Inferior parietal cortex (tissue), 1 donor: Measurements from ENCODE around the gene GPR108.
A peak's percentile ranks its signal among the peaks of the same experiment; 100 is the strongest.

Source experiments
- DNase-seq: peaks from one replicate; pipeline ENCODE4 v3.0.0-alpha.2; 2016; ENCODE audit errors: extremely low spot score

GPR108 gene

DNA sequence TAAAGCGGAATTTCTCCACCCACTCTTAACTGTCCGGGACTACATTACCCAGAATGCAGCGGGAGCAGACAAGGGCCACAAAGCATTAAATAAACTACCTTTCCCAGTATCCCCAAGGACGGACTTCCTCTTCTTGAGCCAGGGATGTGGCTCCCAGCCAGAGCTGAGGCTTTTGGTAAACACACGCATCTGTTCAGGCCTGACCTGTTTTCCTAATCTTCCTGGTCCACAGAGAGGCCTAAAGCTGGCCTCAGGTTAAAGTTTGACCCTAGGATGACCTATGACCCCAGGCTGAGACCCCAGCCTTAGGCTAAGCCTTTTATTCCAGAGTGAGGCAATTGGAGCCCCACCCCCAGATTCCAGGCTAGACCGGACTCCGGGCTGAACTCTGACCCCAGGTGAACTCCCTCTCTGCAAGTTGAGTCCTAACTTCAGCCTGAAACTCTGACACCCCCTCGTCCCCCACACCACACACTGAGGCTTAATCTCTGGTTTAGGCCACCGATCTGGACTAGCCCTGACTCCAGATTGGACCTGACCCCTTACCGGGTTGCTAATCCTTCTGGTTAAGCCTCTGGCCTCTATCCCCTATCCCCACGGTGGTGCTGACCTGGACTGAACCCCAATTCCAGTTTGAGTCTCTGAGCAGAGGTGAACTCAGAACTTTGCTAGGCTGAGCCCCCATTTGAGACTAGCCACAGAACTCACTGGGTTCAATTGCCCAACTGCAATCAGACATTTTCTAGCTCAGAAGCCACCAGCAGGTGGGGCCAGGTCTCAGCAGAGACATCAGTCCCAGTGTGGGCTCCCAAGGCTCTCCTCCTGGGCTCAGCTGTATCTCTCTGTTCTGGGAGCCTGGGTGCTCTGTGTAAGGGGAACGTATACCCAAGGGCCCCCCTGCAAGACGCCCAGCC lies 750 bp upstream of the GPR108 start:
- DNase-seq, result peak; percentile 66

DNA sequence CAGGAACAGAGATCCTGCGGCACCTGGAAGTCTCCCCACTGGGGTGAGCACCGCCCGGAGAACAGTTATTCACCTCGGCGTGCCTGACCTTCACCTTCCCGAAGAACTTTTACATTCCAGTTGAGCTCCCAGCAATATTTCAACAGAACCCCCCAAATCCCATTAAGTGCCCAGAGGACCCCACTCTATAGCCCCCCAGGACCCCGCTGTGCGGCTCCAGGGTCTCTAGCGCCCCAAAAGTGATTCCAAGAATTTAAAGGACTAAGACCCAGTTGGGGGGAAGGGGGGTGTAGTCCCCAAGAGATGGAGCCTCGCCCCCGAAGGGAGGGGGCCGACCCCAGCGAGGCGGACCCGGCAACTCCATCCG lies 480 bp downstream of the GPR108 start:
- DNase-seq, result no peak

DNA sequence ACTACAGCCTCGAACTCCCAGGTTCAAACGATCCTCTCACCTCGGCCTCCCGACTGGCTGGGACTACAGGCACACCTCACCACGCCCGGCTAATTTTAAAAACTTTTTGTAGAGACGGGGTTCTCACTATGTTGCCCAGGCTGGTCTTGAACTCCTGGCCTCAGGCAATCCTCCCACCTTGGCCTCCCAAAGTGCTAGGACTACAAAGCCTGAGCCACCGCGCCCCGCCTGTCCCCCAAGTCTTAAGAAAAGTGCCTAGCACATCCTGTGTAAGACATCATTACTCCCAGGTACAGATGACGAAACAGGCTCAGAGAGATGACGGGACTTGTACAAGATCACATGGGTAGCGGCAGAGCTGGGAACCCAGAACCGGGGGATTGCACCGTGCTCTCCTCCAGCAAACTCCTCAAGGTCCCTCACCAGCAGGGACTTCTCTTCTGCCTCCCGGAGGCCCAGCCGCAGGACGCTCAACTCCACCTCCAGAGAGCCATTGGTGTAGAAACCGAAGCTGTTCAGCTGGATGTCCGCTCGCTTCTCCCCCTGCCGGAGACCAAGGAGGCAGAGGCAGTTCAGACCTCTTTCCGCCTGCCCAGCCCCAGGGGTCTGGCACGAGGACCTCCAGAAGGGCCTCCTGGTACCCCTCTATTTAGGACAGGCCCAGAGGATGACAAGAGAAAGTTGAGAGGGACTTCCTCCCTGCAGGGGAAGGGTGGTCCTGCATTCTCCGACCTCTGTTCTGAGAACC lies 1.0 kb downstream of the GPR108 start:
- DNase-seq, result peak; percentile 61

DNA sequence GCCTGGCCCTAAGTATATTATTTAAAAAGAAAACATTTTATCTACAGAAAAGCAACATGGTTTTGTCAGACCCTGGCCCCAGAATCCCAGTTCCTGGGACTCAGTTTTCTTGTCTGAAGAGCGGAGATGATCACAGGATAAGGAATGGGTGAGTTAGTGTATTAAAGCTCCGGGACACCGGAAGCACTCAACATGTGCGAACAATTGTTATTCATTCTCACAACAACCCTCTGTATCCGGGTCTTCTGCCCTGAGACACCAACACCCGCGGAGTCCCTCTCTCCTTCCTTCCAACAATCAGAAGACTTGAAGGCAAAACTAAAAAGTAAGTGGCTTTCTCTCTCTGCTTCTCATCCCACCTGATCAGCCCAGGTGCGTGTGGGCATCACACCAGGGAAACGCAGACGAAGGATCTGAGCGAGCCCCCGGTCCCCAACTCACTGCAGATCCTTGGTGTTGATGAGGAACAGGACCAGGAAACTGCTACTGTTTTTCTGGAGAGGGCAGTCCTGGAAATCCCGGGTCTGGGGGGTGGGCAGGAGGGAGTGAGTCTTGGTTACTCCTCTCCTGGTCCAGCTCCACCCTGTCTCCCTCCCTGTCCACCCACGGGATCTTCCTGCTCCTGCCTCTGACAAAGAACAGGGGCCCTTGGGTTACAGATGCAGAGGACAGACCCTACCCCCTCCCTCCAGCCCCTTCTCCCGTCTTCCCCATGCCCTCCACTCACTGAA lies 2.0 kb downstream of the GPR108 start:
- DNase-seq, result no peak

DNA sequence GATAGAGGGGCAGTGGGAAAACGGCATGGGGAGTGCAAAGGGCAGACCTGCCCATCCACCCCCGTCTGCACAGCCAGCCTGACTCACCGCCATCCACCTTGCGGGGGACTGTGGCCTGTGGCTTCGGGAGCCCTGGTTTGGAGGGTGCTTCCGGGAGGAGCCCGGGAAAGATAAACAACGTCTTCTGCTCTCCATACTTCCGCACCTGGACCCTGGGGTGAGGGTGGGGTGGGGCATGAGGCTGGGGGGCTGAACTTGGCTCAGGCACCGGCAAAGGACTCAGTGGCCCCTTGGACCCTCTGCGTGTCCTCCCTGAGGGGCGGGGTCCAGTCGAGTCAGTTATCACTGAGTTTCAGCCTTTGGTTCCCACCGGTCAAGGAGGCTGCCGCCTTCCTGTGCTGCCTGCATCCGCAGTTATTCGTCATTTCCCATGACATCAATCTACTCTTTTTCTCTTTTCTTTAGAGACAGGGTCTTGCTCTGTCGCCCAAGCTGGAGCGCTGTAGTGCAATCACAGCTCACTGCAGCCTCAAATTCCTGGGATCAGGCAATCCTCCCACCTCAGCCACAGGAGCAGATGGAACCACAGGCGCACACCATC lies 3.2 kb downstream of the GPR108 start:
- DNase-seq, result no peak

DNA sequence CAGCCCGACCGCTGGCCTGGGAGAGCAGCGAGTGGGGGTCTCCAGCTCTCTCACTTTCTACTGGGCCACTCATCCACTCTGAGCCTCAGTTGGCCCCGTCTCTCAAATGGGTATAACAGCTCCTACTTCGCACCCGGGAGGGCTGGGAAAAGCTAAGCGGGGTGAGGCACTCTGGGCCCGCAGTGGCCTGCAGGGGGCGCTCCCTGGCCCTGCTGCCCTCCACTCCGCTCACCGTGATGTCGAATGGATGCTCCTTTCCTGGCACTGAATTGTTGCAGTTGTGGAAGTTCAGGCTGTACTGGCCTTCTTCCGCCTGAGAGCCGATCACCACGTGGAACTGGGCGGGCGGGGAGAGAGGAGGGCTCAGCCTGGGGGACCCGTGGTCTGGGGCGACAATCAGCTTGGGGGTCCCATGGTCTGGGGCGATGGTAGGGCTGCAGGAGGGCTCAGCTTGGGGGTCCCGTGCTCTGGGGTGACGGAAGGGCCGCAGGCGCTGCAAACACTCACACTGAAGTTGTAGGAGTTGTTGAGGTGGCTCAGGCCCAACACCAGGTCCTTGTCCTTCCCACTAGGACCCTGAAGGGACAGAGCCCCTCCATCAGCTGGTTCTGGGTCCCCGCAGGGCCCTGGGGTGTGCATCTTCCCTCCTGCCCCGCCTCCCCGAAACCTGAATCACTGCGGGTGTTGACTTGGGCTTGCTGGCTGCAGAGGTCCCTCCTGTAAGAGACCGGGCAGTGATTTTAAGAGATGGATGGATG lies 3.9 kb downstream of the GPR108 start:
- no peak for DNase-seq

DNA sequence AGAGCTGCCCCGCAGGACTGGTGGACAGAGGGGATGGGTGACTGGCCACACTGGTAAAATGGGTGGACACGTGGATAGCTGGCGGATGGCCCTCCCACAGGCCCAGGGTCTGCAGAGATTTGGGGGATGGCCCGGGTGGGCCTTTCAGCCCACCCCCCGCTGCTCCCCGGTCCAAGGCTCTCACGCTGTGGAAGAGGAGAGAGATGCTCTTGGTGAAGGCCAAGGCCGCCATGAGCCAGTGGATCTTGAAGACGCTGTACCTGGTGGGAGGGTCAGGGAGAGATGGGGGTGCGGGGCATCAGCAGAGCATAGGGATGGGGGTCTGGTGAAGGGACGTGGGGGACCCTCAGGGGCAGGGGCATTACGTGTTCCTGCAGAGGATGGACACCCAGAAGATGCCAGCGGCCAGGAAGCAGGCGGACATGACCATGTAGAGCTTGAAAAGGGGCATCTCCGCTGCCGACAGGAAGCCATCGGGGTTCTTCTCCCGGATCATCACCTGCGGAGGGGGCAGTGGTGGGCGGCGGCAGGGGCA lies 4.5 kb downstream of the GPR108 start:
- DNase-seq, result no peak

DNA sequence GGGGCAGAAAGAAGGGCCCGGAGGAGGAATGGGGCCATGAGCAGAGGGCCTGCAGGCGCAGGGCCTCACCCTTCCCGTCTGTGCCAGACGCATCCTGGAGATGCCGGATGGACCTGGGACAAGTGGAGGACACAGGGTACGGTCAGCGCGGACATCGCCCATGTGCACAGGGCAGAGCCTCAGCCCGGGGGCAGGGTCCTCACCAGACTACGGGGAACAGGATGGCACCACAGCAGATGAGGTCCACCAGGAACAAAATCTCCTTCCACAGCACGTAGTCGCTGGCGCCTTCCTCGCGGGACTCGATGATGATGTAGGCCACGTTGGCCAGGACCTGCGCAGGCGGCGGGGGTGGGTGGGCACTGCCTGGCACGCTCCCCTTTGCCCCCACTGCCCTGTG lies 5.6 kb downstream of the GPR108 start:
- no peak for DNase-seq

DNA sequence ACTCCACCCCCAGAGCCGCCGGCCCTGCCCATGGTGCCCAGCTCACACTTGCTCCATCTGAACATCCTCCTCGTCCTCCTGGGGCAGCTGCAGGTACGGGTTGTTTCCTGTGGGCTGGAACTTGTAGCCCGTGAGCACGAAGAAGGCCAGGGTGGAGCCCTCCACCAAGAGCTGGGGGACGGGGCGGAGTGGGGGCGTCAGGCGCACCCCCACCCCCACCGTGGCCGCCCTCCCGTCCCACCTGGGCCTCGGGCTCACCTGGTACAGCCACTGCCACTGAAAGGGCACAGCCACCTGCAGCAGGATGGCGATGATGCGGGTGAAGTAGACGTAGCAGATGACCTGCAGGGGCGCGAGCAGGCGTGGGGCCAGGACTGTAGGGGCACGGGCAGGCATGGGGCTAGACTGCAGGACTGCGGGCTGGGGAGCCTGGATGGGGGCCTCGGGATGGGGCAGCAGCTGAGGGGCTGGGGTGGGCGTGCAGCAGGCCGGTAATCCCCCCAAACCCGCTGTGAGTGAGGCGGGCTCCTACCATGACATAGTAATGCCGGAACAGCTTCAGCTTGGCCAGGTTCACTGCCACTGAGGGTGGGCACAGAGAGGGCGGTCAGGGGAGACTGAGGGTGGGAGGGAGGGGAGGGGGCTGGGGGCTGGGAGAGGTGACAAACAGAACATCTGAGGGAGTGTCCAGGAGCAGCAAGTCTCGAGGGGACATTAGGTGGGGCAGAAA lies 6.3 kb downstream of the GPR108 start:
- DNase-seq, result no peak

DNA sequence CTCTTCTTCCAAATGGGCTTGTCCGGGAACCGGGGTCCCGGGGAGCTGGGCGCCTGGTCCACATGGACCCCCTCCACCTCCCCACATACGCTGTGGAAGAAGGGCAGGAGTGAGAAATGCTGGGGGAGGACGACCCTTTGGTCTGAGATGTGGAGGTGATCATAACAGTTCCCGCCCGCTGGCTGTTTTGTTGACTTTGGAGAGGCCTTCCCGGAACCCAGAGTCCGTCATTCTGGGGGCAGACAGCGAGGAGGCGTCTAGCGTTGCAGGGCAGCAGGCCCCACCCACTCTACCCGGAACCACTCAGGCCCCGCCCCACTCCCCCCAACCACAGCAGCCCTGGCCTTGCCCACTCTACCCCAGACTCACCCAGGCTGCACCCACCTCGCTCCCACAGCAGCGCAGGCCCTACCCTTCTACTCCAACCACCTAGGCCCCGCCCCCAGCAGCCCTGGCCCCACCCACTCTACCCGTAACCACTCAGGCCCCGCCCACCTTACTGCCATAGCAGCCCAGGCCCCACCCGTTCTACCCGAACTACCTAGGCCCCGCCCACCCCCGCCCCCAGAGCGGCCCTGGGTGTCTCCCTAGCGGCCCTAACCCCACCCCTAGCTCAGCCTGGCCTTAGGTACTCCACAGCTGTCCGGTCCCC lies 7.1 kb downstream of the GPR108 start:
- DNase-seq, result no peak

DNA sequence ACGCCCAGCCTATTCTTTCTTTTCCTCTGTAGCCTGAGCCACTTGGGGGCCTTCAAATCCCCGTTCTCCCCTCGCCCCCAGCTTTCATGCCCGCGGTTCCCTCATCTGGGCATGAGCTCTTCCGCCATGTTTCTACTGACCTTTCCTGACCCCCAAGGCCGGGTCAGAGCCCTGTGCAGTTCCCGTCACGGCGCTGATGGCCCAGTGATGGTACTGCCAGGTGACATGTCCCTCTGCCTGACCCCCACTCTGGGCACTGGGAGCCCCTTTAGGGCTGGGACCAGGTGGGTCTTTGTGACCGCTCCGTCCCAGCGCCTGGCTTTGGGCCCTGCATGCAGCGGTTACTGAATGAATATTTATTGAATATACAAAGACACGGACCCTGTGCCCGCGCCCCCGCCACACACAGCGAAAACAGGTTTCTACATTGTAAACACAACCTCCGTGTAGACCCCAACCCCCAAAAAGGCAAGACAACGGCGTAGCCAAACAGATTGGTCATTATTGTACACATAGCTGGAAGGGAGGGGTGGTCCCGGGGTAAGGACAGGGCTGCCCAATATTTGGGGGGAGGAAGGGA lies 7.7 kb downstream of the GPR108 start:
- DNase-seq, result no peak

DNA sequence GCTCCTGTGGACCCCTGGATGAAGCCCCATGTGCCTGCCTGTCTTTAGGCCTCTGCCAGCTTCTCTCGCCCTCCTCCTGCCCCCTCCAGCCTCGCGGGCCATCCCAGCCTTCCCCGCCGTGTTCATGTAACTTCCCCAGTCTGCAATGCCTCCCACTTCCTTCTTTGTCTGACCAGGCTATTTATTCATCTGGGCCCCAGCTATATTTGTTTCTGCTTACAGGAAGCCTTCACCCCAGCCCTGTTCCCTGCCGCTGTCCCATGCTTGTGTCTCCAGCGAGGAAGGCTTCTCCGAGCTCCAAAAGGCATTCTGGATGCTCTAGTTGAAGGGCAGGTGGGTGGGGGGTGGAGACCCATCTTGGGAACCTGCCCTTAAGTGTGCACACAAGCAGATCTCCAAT lies 9.0 kb downstream of the GPR108 start:
- no peak for DNase-seq

DNA sequence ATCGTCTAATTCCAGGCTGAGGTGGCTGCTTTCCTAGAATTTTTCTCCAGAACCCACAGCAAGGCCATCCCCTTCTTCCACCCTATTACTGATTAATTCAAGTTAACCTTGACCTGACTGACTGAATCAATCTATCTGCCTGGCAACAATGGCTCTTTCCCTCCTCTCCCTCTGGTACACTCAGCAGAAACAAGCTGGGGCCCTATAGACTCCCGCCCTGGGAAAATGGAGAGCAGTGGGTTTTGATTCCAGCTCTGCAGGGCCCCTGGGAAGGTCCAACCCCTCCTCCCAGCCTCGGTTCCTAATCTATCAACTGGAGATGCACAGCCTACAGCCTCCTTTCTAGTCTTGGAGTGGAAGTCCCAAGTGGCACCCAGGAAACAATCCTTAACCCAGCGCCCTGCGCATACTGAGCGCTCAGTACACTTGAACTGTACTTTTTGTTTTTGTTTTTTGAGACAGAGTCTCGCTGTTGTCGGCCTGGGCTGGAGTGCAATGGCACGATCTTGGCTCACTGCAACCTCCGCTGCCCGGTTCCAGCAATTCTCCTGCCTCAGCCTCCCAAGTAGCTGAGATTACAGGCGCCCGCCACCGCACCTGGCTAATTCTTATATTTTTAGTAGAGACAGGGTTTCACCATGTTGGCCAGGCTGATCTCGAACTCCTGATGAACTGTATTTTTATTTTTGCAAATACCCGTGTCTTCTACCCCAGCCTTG lies 11.7 kb downstream of the GPR108 start:
- no peak for DNase-seq

DNA sequence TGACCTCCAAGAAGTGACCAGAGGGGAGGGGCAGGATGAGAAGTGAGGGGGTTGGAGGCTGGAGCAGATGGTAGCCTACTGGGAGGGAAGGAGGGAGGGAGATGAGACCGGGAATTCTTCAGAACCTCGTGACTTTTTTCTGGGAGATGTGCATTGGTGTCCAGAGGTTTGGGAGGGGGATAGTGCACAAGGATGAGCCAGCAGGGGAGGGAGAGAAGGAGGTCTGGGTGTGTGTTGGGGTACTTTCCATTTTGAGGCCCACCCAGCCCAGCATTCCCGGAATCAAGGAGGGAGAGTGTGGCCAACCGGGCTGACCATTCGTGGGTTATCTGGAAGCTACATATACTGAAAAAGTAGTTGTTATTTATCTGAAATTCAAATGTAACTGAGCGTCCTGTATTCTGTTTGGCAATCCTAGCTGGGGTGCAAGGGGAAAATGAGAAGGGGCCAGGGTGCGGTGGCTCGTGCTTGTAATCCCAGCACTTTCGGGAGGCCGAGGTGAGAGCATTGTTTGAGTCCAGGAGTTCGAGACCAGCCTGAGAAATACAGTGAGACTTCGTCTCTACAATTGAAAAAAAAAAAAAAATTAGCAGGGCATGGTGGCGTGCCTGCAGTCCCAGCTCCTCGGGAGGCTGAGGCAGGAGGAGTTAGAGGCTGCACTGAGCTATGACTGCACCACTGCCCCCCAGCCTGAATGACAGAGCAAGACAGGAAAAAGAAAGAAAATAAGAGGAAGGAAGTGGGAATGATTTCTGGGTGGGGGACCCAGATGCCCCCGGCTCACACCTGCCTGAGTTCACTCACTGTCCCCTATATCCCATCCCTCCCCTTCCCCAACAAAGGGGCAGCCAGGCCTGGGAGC lies 12.5 kb downstream of the GPR108 start:
- DNase-seq, result no peak

DNA sequence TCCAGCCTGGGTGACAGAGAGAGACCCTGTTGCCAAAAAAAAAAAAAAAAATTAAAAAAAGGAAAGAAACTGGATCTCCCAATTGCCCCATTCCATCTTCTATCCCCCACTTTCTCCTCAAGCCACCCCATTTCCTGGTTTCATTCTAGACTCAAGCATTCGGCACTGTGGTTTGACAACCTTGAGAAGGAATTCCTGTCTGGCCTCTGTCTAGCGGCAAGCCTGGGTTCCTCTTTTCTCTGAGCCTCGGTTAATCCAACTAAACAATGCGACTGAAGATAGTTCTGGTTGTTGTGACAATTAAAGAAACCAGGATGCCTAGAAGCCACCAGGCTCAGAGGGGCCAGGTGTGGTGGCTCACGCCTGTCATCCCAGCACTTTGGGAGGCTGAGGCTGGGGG lies 13.6 kb downstream of the GPR108 start:
- DNase-seq, result no peak

DNA sequence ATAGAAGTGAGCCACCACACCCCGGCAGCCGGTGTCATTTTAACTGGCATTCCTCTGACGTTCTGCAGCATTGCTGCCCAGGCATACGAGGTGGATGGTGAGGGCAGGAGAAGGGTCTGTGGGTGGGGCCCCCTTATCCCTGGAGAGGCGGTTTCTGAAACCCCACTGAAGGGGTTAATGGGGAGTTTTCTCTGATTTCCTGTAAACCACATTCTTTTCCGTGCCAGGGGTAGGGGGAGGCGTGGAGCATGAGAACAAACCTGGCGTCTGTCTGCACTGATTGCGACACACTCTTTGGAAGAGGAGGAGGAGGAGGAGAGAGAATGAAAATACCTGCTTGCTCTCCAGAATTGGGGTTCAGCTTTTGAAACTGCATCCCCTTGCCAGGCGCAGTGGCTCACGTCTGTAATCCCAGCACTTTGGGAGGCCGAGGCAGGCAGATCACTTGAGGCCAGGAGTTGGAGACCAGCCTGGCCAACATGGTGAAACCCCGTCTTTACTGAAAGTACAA lies 14.2 kb downstream of the GPR108 start:
- no peak for DNase-seq

DNA sequence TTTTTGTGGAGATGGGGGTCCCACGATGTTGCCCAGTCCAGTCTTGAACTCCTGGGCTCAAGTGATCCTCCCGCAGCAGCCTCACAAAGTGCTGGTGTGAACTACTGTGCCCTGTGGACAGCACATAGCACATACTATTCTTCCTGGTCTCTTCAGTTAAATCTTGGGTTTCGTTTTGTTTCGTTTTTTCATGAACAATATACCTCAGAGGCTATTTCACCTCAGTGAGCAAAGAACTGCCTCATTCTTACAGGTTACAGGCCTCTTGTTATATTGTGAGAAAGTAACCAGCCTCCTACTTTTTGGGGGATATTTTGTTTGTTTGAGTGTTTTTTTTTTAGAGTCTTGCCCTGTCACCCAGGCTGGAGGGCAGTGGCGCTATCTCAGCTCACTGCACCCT lies 15.6 kb downstream of the GPR108 start:
- no peak for DNase-seq

DNA sequence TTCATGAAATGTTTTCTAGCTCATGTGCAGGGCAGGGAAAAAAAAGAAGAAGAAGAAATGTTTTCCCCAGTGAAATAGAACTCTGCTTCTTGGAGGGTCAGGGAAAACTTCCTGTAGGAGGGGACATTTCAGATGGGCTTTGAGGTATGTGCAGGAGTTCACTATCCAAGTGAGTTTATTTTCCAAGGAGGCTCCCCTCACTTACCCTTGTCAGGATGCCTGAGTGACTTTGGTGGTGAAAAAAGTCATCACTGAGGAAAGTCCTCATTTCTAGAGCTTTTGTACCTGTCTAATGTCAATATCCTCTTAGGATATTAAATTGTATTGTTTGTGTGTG lies 16.3 kb downstream of the GPR108 start:
- DNase-seq, result no peak
